ENCODE measurements around the gene TCF20.
A peak's percentile ranks its signal among the peaks of the same experiment; 100 is the strongest.

TCF20 gene

DNA sequence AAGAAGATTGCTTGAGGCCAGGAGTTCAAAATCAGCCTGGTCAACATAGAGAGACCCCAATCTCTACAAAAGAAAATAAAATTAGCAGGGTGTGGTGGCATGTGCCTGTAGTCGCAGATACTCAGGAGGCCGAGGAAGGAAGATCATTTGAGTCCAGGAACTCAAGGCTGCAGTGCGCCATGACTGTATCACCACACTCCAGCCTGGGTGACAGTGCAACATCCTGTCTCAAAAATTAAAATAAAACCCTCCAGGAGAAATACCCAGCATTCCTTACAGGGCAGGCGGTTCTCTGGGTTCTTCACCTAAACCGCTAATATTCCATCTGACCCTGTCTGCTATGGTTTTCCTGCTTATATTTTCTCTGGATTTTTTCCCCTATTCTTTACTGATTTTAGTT lies 13.5 kb downstream of the TCF20 start:
- no peak overlapping the region for H3K27ac ChIP-seq (ENCODE audit: low read length, poor library complexity, severe bottlenecking)
- no peak overlapping the region for H3K4ac ChIP-seq (ENCODE audit: low read depth in 1 of 2, low read length in 2 of 2)
- H3K79me1 ChIP-seq (replicated peaks; ENCODE audit: low read length, poor library complexity, severe bottlenecking): peaks cover 33% of the 10 kb centered on the region
- H2AFZ ChIP-seq (ENCODE audit: low read depth, low read length): no peak overlapping the region
- no peaks in the 10 kb centered on the region for H3K9me3 ChIP-seq (ENCODE audit: control insufficient read depth, low read length)
- 98% methylated on average over 4 of the region's 5 CpGs for WGBS
- H3K27me3 ChIP-seq (ENCODE audit: control insufficient read depth in 1 of 2, insufficient read depth in 1 of 2, low read length in 2 of 2): no peaks in the 10 kb centered on the region
- H2BK12ac ChIP-seq (ENCODE audit: low read length in 2 of 2): no peak overlapping the region
- H3K14ac ChIP-seq (ENCODE audit: low read length in 2 of 2): no peak overlapping the region
- no peak overlapping the region for H3K18ac ChIP-seq (ENCODE audit: low read depth in 1 of 2, low read length in 2 of 2)
- H4K8ac ChIP-seq (ENCODE audit: low read length): no peak overlapping the region
- H3K4me3 ChIP-seq (ENCODE audit: insufficient read depth in 1 of 2, low read depth in 1 of 2, low read length in 2 of 2): no peak overlapping the region
- no peak overlapping the region for H2BK15ac ChIP-seq (ENCODE audit: low read depth, poor library complexity, severe bottlenecking)
- no peak overlapping the region for H2BK120ac ChIP-seq (ENCODE audit: low read depth, low read length)
- H3K36me3 ChIP-seq (ENCODE audit: control insufficient read depth in 1 of 2, insufficient read depth in 2 of 2, low read depth in 1 of 2, low read length in 2 of 2): no peaks in the 10 kb centered on the region
- no peak overlapping the region for H2AK5ac ChIP-seq (ENCODE audit: low read length, severe bottlenecking)
- no peak overlapping the region for H3K23ac ChIP-seq (ENCODE audit: low read length in 2 of 2)
- no peak overlapping the region for H4K91ac ChIP-seq (ENCODE audit: low read length)
- H3K4me1 ChIP-seq (ENCODE audit: control insufficient read depth, insufficient read depth, low read depth, low read length): peaks cover 2% of the 10 kb centered on the region
- H3K9ac ChIP-seq (ENCODE audit: low read length): no peak overlapping the region
- H2BK5ac ChIP-seq (ENCODE audit: low read depth, low read length, poor library complexity, severe bottlenecking): no peak overlapping the region
- no peak overlapping the region for H3K4me2 ChIP-seq (ENCODE audit: low read length, poor library complexity, severe bottlenecking)
- DNase-seq: no peak

DNA sequence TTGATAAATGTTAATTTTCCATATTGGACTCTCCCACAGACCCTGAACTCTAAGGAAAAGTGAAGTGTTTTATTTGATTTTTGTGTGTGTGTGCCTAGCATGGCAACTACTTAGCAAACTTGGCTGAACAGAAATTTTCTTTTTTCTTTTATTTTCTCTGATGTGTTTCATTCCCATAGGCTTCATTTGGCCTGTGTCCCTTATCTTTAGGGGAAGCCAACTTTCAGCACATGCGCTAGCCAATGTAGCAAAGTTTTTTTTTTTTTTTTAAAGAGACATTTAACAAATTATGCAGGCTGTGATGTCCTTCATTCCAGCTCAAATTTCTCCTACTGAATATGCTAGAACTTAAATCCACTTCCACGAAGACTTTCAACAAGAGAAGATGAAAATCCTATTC lies 14.2 kb downstream of the TCF20 start:
- no peaks in the 10 kb centered on the region for H3K9me3 ChIP-seq (ENCODE audit: control insufficient read depth, low read length)
- no peak overlapping the region for H2AFZ ChIP-seq (ENCODE audit: low read depth, low read length)
- H3K27me3 ChIP-seq (ENCODE audit: control insufficient read depth in 1 of 2, insufficient read depth in 1 of 2, low read length in 2 of 2): no peaks in the 10 kb centered on the region
- no peak overlapping the region for H3K9ac ChIP-seq (ENCODE audit: low read length)
- H3K14ac ChIP-seq (ENCODE audit: low read length in 2 of 2): no peak overlapping the region
- no peak overlapping the region for H3K4me3 ChIP-seq (ENCODE audit: insufficient read depth in 1 of 2, low read depth in 1 of 2, low read length in 2 of 2)
- no peaks in the 10 kb centered on the region for H3K36me3 ChIP-seq (ENCODE audit: control insufficient read depth in 1 of 2, insufficient read depth in 2 of 2, low read depth in 1 of 2, low read length in 2 of 2)
- H3K27ac ChIP-seq (ENCODE audit: low read length, poor library complexity, severe bottlenecking): no peak overlapping the region
- H2BK12ac ChIP-seq (ENCODE audit: low read length in 2 of 2): no peak overlapping the region
- H4K91ac ChIP-seq (ENCODE audit: low read length): no peak overlapping the region
- no peak overlapping the region for H4K8ac ChIP-seq (ENCODE audit: low read length)
- H3K23ac ChIP-seq (ENCODE audit: low read length in 2 of 2): no peak overlapping the region
- H3K18ac ChIP-seq (ENCODE audit: low read depth in 1 of 2, low read length in 2 of 2): no peak overlapping the region
- DNase-seq: no peak
- H2BK15ac ChIP-seq (ENCODE audit: low read depth, poor library complexity, severe bottlenecking): no peak overlapping the region
- H3K4me2 ChIP-seq (ENCODE audit: low read length, poor library complexity, severe bottlenecking): no peak overlapping the region
- peaks cover 2% of the 10 kb centered on the region for H3K4me1 ChIP-seq (ENCODE audit: control insufficient read depth, insufficient read depth, low read depth, low read length)
- no peak overlapping the region for H3K4ac ChIP-seq (ENCODE audit: low read depth in 1 of 2, low read length in 2 of 2)
- H2BK5ac ChIP-seq (ENCODE audit: low read depth, low read length, poor library complexity, severe bottlenecking): no peak overlapping the region
- WGBS: 100% methylated on average over 1 of the region's 2 CpGs
- H2AK5ac ChIP-seq (ENCODE audit: low read length, severe bottlenecking): no peak overlapping the region
- H2BK120ac ChIP-seq (ENCODE audit: low read depth, low read length): no peak overlapping the region
- peaks cover 32% of the 10 kb centered on the region for H3K79me1 ChIP-seq (replicated peaks; ENCODE audit: low read length, poor library complexity, severe bottlenecking)

DNA sequence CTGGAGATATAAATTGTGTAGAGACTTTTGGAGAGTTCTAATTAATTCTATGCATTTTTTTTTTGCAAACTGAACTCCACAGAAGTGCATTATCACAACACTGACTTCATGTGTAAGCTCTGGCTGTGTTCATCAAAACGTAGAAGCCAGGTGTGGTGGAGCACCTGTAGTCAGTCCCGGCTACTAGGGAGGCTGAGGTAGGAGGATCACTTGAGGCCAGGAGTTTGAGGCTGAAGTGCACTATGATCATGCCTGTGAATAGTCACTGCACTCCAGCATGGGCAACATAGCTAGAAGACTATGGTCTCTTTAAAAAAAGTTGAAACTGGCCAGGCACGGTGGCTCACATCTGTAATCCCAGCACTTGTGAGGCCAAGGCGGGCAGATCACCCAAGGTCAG lies 20.6 kb downstream of the TCF20 start:
- Histone ChIP-seq H2BK12ac (ENCODE audit: low read length in 2 of 2) (no peak overlapping the region), H3K23ac (ENCODE audit: low read length in 2 of 2) (no peak overlapping the region)
- WGBS: 91% methylated on average over 4 of the region's 4 CpGs

DNA sequence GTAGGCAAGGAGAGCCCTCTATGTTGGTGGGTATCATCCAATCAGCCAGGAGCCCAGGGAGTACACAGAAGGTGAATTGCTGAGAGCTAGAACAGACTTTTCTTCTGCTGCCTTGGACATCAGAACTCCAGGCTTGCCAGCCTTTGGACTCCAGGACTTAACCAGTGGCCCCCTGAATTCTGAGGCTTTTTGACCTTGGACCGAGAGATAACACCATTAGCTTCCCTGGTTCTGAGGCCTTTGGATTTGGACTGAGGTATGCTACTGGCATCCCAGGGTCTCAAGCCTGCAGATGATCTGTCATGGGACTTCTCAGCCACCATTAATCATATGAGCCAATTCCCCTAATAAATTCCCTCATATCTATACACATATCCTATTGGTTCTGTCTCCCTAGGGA lies 21.5 kb downstream of the TCF20 start:
- Histone ChIP-seq H3K9ac (ENCODE audit: low read length) (no peak overlapping the region), H2AFZ (ENCODE audit: low read depth, low read length) (no peak overlapping the region), H3K36me3 (ENCODE audit: control insufficient read depth in 1 of 2, insufficient read depth in 2 of 2, low read depth in 1 of 2, low read length in 2 of 2) (no peaks in the 10 kb centered on the region), H3K4me1 (ENCODE audit: control insufficient read depth, insufficient read depth, low read depth, low read length) (peaks cover 2% of the 10 kb centered on the region), H3K9me3 (ENCODE audit: control insufficient read depth, low read length) (no peaks in the 10 kb centered on the region), H3K18ac (ENCODE audit: low read depth in 1 of 2, low read length in 2 of 2) (no peak overlapping the region), H3K4me3 (ENCODE audit: insufficient read depth in 1 of 2, low read depth in 1 of 2, low read length in 2 of 2) (no peak overlapping the region), H3K4me2 (ENCODE audit: low read length, poor library complexity, severe bottlenecking) (no peak overlapping the region), H2BK12ac (ENCODE audit: low read length in 2 of 2) (no peak overlapping the region), H4K8ac (ENCODE audit: low read length) (no peak overlapping the region), H3K27ac (ENCODE audit: low read length, poor library complexity, severe bottlenecking) (no peak overlapping the region), H3K23ac (ENCODE audit: low read length in 2 of 2) (no peak overlapping the region), H2BK120ac (ENCODE audit: low read depth, low read length) (no peak overlapping the region), H3K14ac (ENCODE audit: low read length in 2 of 2) (peak overlapping the region in 1 of 2 experiments; percentile 28), H2BK15ac (ENCODE audit: low read depth, poor library complexity, severe bottlenecking) (no peak overlapping the region), H2AK5ac (ENCODE audit: low read length, severe bottlenecking) (no peak overlapping the region), H2BK5ac (ENCODE audit: low read depth, low read length, poor library complexity, severe bottlenecking) (no peak overlapping the region), H3K79me1 (replicated peaks; ENCODE audit: low read length, poor library complexity, severe bottlenecking) (peaks cover 26% of the 10 kb centered on the region), H4K91ac (ENCODE audit: low read length) (no peak overlapping the region), H3K4ac (ENCODE audit: low read depth in 1 of 2, low read length in 2 of 2) (no peak overlapping the region), H3K27me3 (ENCODE audit: control insufficient read depth in 1 of 2, insufficient read depth in 1 of 2, low read length in 2 of 2) (no peaks in the 10 kb centered on the region)
- WGBS: 85% methylated on average over 1 of the region's 1 CpG
- no peak for DNase-seq

More for the DNA sequence above, 20.6 kb downstream of the TCF20 start:
- Histone ChIP-seq H3K18ac (ENCODE audit: low read depth in 1 of 2, low read length in 2 of 2) (no peak overlapping the region), H3K4me1 (ENCODE audit: control insufficient read depth, insufficient read depth, low read depth, low read length) (peaks cover 2% of the 10 kb centered on the region), H2AK5ac (ENCODE audit: low read length, severe bottlenecking) (no peak overlapping the region), H2BK5ac (ENCODE audit: low read depth, low read length, poor library complexity, severe bottlenecking) (no peak overlapping the region), H3K27ac (ENCODE audit: low read length, poor library complexity, severe bottlenecking) (no peak overlapping the region), H2BK120ac (ENCODE audit: low read depth, low read length) (no peak overlapping the region), H4K8ac (ENCODE audit: low read length) (no peak overlapping the region), H2AFZ (ENCODE audit: low read depth, low read length) (no peak overlapping the region), H3K4ac (ENCODE audit: low read depth in 1 of 2, low read length in 2 of 2) (no peak overlapping the region), H3K36me3 (ENCODE audit: control insufficient read depth in 1 of 2, insufficient read depth in 2 of 2, low read depth in 1 of 2, low read length in 2 of 2) (no peaks in the 10 kb centered on the region), H3K9me3 (ENCODE audit: control insufficient read depth, low read length) (no peaks in the 10 kb centered on the region), H3K14ac (ENCODE audit: low read length in 2 of 2) (no peak overlapping the region), H3K9ac (ENCODE audit: low read length) (no peak overlapping the region), H3K79me1 (replicated peaks; ENCODE audit: low read length, poor library complexity, severe bottlenecking) (peaks cover 28% of the 10 kb centered on the region), H3K4me2 (ENCODE audit: low read length, poor library complexity, severe bottlenecking) (no peak overlapping the region), H2BK15ac (ENCODE audit: low read depth, poor library complexity, severe bottlenecking) (no peak overlapping the region), H4K91ac (ENCODE audit: low read length) (no peak overlapping the region), H3K27me3 (ENCODE audit: control insufficient read depth in 1 of 2, insufficient read depth in 1 of 2, low read length in 2 of 2) (no peaks in the 10 kb centered on the region), H3K4me3 (ENCODE audit: insufficient read depth in 1 of 2, low read depth in 1 of 2, low read length in 2 of 2) (no peak overlapping the region)
- DNase-seq: no peak

Measured in mesenchymal stem cell (in vitro differentiated cells and primary cell).